ENCODE measurements around the gene RXRA.

RXRA gene

GRCh38 chr9:134364391-134365114, 38.3 kb downstream of the RXRA start:
- no peak overlapping the region for H3K9ac ChIP-seq (ENCODE audit: low read depth, low read length)
- H3K27me3 ChIP-seq (ENCODE audit: insufficient read depth, low read length, poor library complexity), result no peaks in the 10 kb centered on the region
- peak; percentile 8 for DNase-seq
- H3K79me2 ChIP-seq (ENCODE audit: insufficient read depth, low read length), result no peaks in the 10 kb centered on the region
- H3K4me2 ChIP-seq (ENCODE audit: insufficient read depth, low read length), result no peak overlapping the region
- peak; percentile 49; the same call in 1 of the 3 replicates for ATAC-seq (ENCODE audit: insufficient read depth, low read depth)
- no peak overlapping the region for H2AFZ ChIP-seq (ENCODE audit: low read depth, low read length)
- H3K36me3 ChIP-seq (ENCODE audit: insufficient read depth, low read length), result no peaks in the 10 kb centered on the region
- no peaks in the 10 kb centered on the region for H3K9me3 ChIP-seq (ENCODE audit: insufficient read depth, low read length, severe bottlenecking)
- no peak for TF ChIP-seq EZH2 (IDR thresholded peaks at IDR 0.05; ENCODE audit: borderline replicate concordance, low read depth, low read length, severe bottlenecking)
- TF ChIP-seq CTCF (IDR thresholded peaks at IDR 0.05; ENCODE audit: borderline replicate concordance, extremely low read depth, low read length, poor library complexity, severe bottlenecking), result peak; percentile 45
- no peaks in the 10 kb centered on the region for H3K4me1 ChIP-seq (ENCODE audit: insufficient read depth, low read length)
- H3K4me3 ChIP-seq (ENCODE audit: low read depth in 1 of 2, low read length in 2 of 2), result no peak overlapping the region
- H3K27ac ChIP-seq (ENCODE audit: low read length), result no peak overlapping the region
- peaks cover 78% of the 10 kb centered on the region for H4K20me1 ChIP-seq (ENCODE audit: insufficient read depth, low read length)

GRCh38 chr9:134365115-134365596, 38.9 kb downstream of the RXRA start:
- Histone ChIP-seq H3K4me1 (ENCODE audit: insufficient read depth, low read length) (no peaks in the 10 kb centered on the region), H3K9me3 (ENCODE audit: insufficient read depth, low read length, severe bottlenecking) (no peaks in the 10 kb centered on the region), H3K27ac (ENCODE audit: low read length) (no peak overlapping the region), H3K4me3 (ENCODE audit: low read depth in 1 of 2, low read length in 2 of 2) (no peak overlapping the region), H3K79me2 (ENCODE audit: insufficient read depth, low read length) (no peaks in the 10 kb centered on the region), H3K27me3 (ENCODE audit: insufficient read depth, low read length, poor library complexity) (no peaks in the 10 kb centered on the region), H2AFZ (ENCODE audit: low read depth, low read length) (no peak overlapping the region), H3K36me3 (ENCODE audit: insufficient read depth, low read length) (no peaks in the 10 kb centered on the region), H3K4me2 (ENCODE audit: insufficient read depth, low read length) (no peak overlapping the region), H3K9ac (ENCODE audit: low read depth, low read length) (no peak overlapping the region), H4K20me1 (ENCODE audit: insufficient read depth, low read length) (peaks cover 78% of the 10 kb centered on the region)
- TF ChIP-seq EZH2 (IDR thresholded peaks at IDR 0.05; ENCODE audit: borderline replicate concordance, low read depth, low read length, severe bottlenecking) (no peak), CTCF (IDR thresholded peaks at IDR 0.05; ENCODE audit: borderline replicate concordance, extremely low read depth, low read length, poor library complexity, severe bottlenecking) (no peak)
- no peak for DNase-seq
- no peak for ATAC-seq (ENCODE audit: insufficient read depth, low read depth)

GRCh38 chr9:134365791-134366222, 39.6 kb downstream of the RXRA start:
- Histone ChIP-seq H2AFZ (ENCODE audit: low read depth, low read length) (no peak overlapping the region), H3K36me3 (ENCODE audit: insufficient read depth, low read length) (no peaks in the 10 kb centered on the region), H3K4me1 (ENCODE audit: insufficient read depth, low read length) (no peaks in the 10 kb centered on the region), H3K9me3 (ENCODE audit: insufficient read depth, low read length, severe bottlenecking) (no peaks in the 10 kb centered on the region), H3K4me2 (ENCODE audit: insufficient read depth, low read length) (no peak overlapping the region), H3K9ac (ENCODE audit: low read depth, low read length) (no peak overlapping the region), H3K27ac (ENCODE audit: low read length) (no peak overlapping the region), H3K79me2 (ENCODE audit: insufficient read depth, low read length) (no peaks in the 10 kb centered on the region), H3K4me3 (ENCODE audit: low read depth in 1 of 2, low read length in 2 of 2) (no peak overlapping the region), H3K27me3 (ENCODE audit: insufficient read depth, low read length, poor library complexity) (no peaks in the 10 kb centered on the region), H4K20me1 (ENCODE audit: insufficient read depth, low read length) (peaks cover 81% of the 10 kb centered on the region)
- peak; percentile 22; the same call in 1 of the 3 replicates for ATAC-seq (ENCODE audit: insufficient read depth, low read depth)
- peak; percentile 12 for DNase-seq
- TF ChIP-seq EZH2 (IDR thresholded peaks at IDR 0.05; ENCODE audit: borderline replicate concordance, low read depth, low read length, severe bottlenecking) (no peak), CTCF (IDR thresholded peaks at IDR 0.05; ENCODE audit: borderline replicate concordance, extremely low read depth, low read length, poor library complexity, severe bottlenecking) (no peak)
